ENCODE results near the gene FCHSD2.

DNA sequence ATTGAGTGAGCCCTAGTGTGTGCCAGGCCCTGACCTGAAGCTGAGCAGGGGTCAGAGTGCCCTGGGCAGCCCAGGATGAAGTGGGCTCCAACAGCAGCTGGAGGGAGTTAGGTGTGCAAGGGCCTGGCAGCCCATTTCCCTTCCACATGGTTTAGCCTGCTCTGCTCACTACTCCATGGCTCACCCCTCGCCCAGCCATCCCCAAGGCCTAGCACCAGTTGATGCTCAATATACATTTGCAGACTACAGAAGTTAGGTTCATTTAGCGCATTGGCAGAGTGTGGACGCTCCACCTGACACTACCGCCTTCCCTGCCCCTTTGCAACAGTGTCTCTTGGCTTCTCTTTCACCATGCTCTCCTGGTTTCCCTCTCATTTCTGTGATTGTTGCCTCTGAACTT is 324.2 kb downstream of the FCHSD2 start:
- no peak for TF ChIP-seq NR2F6 (IDR thresholded peaks at IDR 0.05)
- TF ChIP-seq NR2F6 (CRISPR knock-in tag; IDR thresholded peaks at IDR 0.05), result no peak
- TF ChIP-seq SRF (IDR thresholded peaks at IDR 0.05; ENCODE audit: low read depth, low read length), result no peak
- TF ChIP-seq YY1 (IDR thresholded peaks at IDR 0.05; ENCODE audit: insufficient read depth, insufficient replicate concordance, low read depth, low read length), result no peak
- TF ChIP-seq TBX3 (IDR thresholded peaks at IDR 0.05; ENCODE audit: borderline replicate concordance), result no peak
- no peak for TF ChIP-seq SMAD9 (CRISPR knock-in tag; IDR thresholded peaks at IDR 0.05)
- TF ChIP-seq, protein P1, sequence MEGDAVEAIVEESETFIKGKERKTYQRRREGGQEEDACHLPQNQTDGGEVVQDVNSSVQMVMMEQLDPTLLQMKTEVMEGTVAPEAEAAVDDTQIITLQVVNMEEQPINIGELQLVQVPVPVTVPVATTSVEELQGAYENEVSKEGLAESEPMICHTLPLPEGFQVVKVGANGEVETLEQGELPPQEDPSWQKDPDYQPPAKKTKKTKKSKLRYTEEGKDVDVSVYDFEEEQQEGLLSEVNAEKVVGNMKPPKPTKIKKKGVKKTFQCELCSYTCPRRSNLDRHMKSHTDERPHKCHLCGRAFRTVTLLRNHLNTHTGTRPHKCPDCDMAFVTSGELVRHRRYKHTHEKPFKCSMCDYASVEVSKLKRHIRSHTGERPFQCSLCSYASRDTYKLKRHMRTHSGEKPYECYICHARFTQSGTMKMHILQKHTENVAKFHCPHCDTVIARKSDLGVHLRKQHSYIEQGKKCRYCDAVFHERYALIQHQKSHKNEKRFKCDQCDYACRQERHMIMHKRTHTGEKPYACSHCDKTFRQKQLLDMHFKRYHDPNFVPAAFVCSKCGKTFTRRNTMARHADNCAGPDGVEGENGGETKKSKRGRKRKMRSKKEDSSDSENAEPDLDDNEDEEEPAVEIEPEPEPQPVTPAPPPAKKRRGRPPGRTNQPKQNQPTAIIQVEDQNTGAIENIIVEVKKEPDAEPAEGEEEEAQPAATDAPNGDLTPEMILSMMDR (CRISPR knock-in tag; IDR thresholded peaks at IDR 0.05), result no peak
- TF ChIP-seq, protein P2, sequence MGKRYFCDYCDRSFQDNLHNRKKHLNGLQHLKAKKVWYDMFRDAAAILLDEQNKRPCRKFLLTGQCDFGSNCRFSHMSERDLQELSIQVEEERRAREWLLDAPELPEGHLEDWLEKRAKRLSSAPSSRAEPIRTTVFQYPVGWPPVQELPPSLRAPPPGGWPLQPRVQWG (CRISPR knock-in tag; IDR thresholded peaks at IDR 0.05; ENCODE audit: borderline replicate concordance, low read depth), result no peak
- TF ChIP-seq CREB1 (IDR thresholded peaks at IDR 0.05), result no peak
- no peak for TF ChIP-seq CREB1 (CRISPR knock-in tag; IDR thresholded peaks at IDR 0.05)
- TF ChIP-seq, protein P3, sequence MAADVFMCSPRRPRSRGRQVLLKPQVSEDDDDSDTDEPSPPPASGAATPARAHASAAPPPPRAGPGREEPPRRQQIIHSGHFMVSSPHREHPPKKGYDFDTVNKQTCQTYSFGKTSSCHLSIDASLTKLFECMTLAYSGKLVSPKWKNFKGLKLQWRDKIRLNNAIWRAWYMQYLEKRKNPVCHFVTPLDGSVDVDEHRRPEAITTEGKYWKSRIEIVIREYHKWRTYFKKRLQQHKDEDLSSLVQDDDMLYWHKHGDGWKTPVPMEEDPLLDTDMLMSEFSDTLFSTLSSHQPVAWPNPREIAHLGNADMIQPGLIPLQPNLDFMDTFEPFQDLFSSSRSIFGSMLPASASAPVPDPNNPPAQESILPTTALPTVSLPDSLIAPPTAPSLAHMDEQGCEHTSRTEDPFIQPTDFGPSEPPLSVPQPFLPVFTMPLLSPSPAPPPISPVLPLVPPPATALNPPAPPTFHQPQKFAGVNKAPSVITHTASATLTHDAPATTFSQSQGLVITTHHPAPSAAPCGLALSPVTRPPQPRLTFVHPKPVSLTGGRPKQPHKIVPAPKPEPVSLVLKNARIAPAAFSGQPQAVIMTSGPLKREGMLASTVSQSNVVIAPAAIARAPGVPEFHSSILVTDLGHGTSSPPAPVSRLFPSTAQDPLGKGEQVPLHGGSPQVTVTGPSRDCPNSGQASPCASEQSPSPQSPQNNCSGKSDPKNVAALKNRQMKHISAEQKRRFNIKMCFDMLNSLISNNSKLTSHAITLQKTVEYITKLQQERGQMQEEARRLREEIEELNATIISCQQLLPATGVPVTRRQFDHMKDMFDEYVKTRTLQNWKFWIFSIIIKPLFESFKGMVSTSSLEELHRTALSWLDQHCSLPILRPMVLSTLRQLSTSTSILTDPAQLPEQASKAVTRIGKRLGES (CRISPR knock-in tag; IDR thresholded peaks at IDR 0.05; ENCODE audit: borderline replicate concordance), result no peak
